GM19468 (cell line): ENCODE results near the gene RPS27.
"Not testable (repeated sequence)": the region's sequence is repeated elsewhere in the genome, so short reads cannot be mapped to it uniquely, and the experiment has no call there.

Experiments used
- ATAC-seq: cut with Tn5 transposase; IDR thresholded peaks from one replicate; pipeline ENCODE4 v1.9.1; 2021; ENCODE audit warnings: mild to moderate bottlenecking, moderate library complexity, moderate number of reproducible peaks; ENCODE audit not compliant: unreplicated experiment; ENCODE audit errors: extremely low read depth

The RPS27 gene

GRCh38 chr1:153984123-153984894, 6.3 kb upstream of the RPS27 start:
- no peak for ATAC-seq

- ATAC-seq, result no peak
Measured at GRCh38 chr1:153985341-153985912, 5.1 kb upstream of the RPS27 start.

DNA sequence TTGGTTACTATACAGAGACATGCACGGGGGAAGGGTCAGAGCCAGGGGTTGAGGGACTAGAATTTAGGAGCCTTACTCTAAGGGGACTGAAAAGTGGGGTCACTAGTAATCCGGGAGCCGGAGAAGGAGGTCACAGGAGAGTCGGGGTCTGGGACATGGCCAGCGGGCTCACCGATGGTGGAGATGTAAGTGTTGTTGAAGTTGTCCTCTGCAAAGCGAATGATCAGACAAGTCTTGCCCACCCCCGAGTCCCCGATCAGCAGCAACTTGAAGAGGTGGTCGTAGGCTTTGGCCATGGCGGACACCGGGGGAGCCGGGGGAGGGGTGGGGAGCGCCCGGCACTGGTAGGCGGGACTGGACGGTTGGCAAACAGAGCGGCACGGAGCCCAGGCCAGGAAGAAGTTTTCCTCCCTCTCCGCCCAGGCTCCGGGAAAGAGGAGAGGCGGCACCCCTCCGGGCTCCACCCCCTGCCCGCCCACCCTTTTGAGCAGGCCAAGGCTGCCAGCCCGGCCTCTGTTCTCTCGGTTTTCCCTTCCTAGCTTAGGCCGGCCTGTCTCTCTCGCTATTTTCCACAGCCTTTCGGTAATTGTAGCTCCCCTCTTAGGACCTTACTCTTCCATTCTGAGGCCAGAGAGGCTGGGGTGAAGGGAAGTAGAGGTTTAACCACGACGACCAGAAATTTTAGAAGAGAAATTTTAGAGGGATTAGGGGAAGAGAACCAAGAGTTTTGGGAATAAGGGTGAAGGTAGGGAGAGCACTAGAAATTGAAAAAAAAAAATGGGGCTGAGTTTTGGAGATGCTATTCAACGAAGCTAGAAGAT, 4.4 kb upstream of the RPS27 start, which contains the start of gene RAB13:
Gene RAB13 (minus strand): TSS at position 399 of the 821 bp plus-strand sequence. CDS start 103 bp downstream, at position 296.
- ATAC-seq, result no peak

- no peak for ATAC-seq
Measured at GRCh38 chr1:153987621-153988020, 2.9 kb upstream of the RPS27 start.

GRCh38 chr1:153991151-153991630, 629 bp downstream of the RPS27 start:
- ATAC-seq, result no peak

DNA sequence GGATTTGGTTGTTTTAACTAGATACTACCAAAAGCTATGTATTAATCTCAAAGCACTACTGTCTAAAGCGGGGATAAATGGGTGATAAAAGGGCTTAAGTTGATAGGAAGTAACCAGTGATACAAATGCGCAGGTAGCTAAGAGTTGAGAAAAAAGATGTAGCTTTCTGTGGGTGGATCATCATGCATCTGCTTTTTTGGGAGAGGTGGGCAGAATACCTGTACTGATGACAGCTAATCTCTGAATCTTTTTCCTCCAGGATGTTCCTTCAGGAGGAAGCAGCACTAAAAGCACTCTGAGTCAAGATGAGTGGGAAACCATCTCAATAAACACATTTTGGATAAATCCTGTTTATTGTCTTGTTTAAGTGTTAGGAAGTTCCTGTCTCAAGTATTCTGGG, 1.2 kb downstream of the RPS27 start:
- ATAC-seq, result no peak

DNA sequence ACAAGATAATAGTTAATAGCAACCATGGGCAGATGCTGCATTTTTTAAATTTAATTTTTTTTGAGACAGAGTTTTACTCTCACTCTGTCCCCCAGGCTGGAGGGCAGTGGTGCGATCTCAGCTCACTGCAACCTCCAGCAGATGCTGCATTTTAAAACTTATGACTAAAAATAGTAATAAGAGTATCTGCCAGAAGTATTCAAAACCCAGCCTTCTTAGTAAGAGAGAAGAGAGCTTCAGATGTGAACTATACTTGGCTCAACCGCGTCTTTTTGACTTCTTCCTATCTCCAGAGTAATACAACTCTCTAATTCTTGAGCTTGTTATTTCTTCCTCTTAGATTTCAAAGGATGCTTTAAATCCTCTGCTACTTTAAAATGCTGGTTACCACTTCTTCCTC, 4.6 kb downstream of the RPS27 start:
- no peak for ATAC-seq

- no peak for ATAC-seq
Measured at GRCh38 chr1:153995640-153996039, 5.1 kb downstream of the RPS27 start.

- ATAC-seq, result not testable (repeated sequence)
Measured at GRCh38 chr1:153996882-153997281, 6.3 kb downstream of the RPS27 start.

DNA sequence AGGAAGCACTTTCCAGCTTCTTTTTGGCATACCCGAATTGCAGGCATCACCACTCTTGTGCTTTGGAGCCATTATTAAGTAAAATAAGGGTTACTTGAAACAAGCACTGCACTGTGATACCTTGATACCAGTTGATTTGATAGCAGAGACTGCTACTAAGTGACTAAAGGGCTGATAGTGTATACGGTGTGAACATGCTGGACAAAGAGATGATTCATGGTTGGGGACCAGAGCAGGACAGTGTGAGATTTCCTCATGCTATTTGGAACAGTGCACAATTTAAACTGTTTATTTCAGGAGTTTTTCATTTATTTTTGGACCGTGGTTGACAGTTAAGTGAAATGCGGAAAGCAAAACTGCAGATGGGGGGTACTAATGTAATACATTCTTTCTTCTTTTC, 9.9 kb downstream of the RPS27 start:
- ATAC-seq, result no peak

- no peak for ATAC-seq
Measured at GRCh38 chr1:154006136-154006535, 15.6 kb downstream of the RPS27 start.

DNA sequence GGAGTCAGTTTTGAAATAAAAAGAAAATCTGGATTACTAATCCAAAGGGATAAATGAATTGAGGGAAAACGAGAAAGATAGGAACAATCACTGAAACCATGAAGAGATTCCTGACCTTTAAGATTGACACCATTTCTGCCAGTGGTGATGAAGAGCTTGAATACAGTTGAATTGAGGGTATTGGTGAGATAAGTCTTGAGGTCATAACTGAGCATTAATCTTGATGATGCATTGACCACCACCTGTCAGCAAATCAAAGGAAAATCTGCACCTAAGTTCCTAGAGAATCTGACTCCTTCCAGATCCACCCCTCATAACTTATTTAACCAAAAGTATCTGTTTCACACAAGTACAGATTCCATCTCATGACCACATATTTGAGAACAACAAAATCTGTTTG, 21.6 kb downstream of the RPS27 start:
- no peak for ATAC-seq

DNA sequence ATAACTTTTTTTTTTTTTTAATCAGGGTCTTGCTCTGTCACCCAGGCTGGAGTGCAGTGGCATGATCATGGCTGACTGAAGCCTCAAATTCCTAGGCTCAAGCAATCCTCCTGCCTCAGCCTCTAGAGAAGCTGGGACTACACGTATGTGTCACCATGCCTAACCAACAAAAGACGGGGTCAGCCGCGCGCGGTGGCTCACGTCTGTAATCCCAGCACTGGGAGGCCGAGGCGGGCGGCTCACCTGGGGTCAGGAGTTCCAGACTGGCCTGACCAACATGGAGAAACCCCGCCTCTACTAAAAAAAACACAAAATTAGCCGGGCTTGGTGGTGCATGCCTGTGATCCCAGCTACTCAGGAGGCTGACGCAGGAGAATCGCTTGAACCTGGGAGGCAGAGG, 22.0 kb downstream of the RPS27 start:
- ATAC-seq, result not testable (repeated sequence)

GRCh38 chr1:154014154-154014907, 23.8 kb downstream of the RPS27 start:
- no peak for ATAC-seq

GRCh38 chr1:154019269-154019668, 28.7 kb downstream of the RPS27 start:
- ATAC-seq, result no peak

GRCh38 chr1:154019940-154020339, 29.4 kb downstream of the RPS27 start:
- ATAC-seq, result no peak

DNA sequence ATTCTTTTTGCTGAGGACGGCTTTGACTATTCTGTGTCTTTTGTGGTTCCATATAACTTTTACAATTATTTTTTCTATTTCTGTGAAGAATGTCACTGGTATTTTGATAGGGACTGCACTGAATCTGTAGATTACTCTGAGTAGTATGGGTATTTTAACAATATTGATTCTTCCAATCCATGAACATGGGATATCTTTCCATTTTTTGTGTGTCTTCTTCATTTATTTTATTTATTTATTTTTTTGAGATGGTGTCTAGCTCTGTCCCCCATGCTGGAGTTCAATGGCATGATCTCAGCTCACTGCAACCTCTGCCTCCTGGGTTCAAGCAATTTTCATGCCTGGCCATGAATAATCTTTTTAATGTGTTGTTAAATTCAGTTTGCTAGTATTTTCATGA, 43.1 kb downstream of the RPS27 start:
- ATAC-seq, result not testable (repeated sequence)
